AG09309 (cell line): ENCODE measurements around the gene GADL1.

ENCODE experiments used
- DNase-seq: peaks from one replicate; pipeline ENCODE4 v3.0.0-alpha.2; 2010; ENCODE audit warnings: low read depth
- H3K4me3 ChIP-seq: 2 replicates; pipeline ENCODE4 v1.5.1; 2011; ENCODE audit warnings: mild to moderate bottlenecking, low read depth, low read length, moderate library complexity; ENCODE audit not compliant: control insufficient read depth
- CTCF ChIP-seq: IDR thresholded peaks from 2 replicates; pipeline ENCODE4 v1.5.1; 2011; ENCODE audit warnings: mild to moderate bottlenecking, low read depth, low read length, inconsistent platforms; ENCODE audit not compliant: insufficient read depth, control insufficient read depth; ENCODE audit errors: missing control alignments

GADL1 gene, protein sequence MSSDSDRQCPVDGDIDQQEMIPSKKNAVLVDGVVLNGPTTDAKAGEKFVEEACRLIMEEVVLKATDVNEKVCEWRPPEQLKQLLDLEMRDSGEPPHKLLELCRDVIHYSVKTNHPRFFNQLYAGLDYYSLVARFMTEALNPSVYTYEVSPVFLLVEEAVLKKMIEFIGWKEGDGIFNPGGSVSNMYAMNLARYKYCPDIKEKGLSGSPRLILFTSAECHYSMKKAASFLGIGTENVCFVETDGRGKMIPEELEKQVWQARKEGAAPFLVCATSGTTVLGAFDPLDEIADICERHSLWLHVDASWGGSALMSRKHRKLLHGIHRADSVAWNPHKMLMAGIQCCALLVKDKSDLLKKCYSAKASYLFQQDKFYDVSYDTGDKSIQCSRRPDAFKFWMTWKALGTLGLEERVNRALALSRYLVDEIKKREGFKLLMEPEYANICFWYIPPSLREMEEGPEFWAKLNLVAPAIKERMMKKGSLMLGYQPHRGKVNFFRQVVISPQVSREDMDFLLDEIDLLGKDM

DNA sequence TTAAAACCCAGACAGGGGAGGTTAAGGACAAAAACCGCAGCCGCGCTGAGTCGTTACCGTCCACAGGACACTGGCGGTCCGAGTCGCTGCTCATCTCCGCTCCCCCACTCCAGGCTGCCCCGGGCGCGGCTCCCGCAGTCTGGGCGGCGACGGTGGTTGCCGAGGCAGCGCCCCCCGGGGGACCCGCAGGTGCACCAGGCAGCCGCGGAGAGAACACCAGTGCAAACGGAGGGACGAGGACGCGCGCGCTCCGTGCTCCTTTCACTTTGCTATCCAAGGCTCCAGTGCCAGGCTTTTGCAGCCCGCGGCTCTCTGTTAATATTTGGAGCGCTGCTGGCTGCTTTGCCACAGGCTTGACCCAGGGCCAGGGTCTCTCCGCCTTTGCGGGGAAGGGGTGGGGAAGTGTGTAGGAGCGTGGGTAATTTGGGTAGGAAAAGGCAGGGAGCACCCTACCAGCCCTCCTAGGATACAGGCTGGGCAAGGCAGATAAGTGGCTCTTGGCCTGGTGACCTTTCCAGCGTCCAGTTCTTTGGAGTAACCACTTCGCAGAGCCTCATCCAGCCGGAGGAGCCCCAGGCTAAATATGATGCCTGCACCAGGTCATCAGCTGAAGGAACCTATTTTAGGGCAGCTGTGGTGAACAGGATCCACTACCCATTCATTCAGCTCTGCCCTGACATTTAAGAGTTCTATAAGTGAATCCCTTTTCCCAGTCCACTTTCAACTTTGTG is at the start of gene GADL1:
Gene GADL1, minus strand, starts transcription at position 141 of the 731 bp plus-strand sequence. Its CDS starts 47 bp downstream, at position 94.
- DNase-seq, result no peak
- peak within 1 kb of the TSS; percentile 58 for H3K4me3 ChIP-seq

DNA sequence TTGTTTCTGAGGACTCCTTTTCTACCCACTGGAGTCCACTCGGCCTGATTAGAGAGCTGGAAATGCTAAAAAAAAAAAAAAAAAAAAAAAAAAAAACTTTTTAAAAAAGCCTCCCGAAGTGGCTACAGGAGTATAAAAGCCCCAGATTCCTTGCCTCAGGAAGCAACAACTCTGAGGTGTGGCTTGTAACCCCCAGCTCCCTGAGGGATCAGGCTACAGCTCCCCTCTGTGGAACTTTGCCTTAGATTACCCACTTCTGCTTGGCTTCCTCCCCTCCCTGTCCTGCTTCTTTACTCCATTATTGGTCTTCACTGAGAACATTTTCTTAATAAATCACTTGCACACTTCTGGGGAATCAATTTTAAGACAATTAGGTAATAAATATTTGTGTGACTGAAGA is 49.7 kb upstream of the GADL1 start:
- no peak overlapping the region for H3K4me3 ChIP-seq
- no peak for TF ChIP-seq CTCF
- DNase-seq, result no peak

More for the DNA sequence above, at the start of gene GADL1:
- TF ChIP-seq CTCF, result no peak

- no peak for DNase-seq
- H3K4me3 ChIP-seq, result no peak overlapping the region
- TF ChIP-seq CTCF, result no peak
These were observed 48.7 kb upstream of the GADL1 start for GRCh38 chr3:30943206-30943605.

DNA sequence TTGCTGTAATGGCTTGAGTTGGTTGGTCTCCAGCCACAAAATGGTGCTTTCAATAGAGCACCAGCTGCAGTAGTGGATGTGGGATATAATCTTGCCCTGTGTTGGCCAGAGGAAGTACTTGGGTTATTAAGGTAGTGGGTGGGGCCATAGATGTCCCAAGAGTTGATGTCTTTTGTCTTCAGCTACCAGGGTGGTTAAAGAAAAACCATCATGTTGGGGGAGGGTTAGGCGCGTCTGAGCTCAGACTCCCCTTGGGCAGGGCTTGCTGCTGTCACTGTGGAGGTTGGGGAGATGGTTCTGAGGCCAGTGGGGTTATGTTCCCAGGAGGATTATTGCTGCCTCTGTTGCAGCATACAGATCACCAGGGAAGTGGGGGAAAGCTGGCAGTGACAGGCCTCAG is 46.9 kb upstream of the GADL1 start:
- no peak overlapping the region for H3K4me3 ChIP-seq
- TF ChIP-seq CTCF, result no peak
- DNase-seq, result no peak

- no peak overlapping the region for H3K4me3 ChIP-seq
- TF ChIP-seq CTCF, result no peak
- DNase-seq, result no peak
These were observed 46.3 kb upstream of the GADL1 start for GRCh38 chr3:30940740-30941139.

DNA sequence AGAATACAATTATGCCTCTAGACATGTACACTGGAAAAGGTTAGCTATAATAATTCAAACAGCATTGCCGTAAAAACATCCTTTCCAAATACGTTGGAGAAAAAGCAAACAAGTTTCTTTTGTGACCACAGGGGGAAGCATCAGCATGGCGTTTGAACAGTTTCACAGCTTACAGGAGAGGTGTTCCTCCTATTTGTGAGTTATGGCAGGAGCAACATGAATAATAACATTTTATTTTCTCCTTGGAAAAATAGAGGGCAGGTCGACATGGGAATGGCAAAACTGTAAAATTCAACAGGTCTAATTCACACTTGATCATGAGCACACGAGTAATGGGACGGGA is 39.7 kb upstream of the GADL1 start:
- H3K4me3 ChIP-seq, result no peak overlapping the region
- peak; percentile 47 for DNase-seq
- TF ChIP-seq CTCF, result peak; percentile 76
